Gastroesophageal sphincter (tissue), 4 donors: ENCODE data around the gene KIRREL1. TPM values are rescaled to one million over a fixed set of nuclear protein-coding genes. Genes with fewer than 3 reads are reported as not detected.

ENCODE experiments used
- ATAC-seq: fragments of 150-250 bp; one replicate; pipeline ENCODE4 v1.9.1; 2016; ENCODE audit warnings: mild to moderate bottlenecking, moderate library complexity
- H3K27ac ChIP-seq, 4 donors: fragments of 200-600 bp; sonication (generic) in 3 of 4; 1 replicate in 3 of 4; 2 replicates in 1 of 4; pipeline ENCODE4 v1.5.1; 2016 to 2019
- H3K27me3 ChIP-seq: fragments of 200-600 bp; sonication (generic); one replicate; pipeline ENCODE4 v1.5.1; 2019
- H3K36me3 ChIP-seq, 2 donors: fragments of 200-600 bp; sonication (generic); one replicate each; pipeline ENCODE4 v1.5.1; 2019; ENCODE audit warnings: control low read depth in 1 of 2
- H3K4me1 ChIP-seq, 3 donors: fragments of 200-600 bp; sonication (generic); 1 replicate in 2 of 3; 2 replicates in 1 of 3; pipeline ENCODE4 v1.5.1; 2016 to 2019; ENCODE audit warnings: control low read depth in 2 of 3
- H3K4me3 ChIP-seq, 2 donors: fragments of 200-600 bp; sonication (generic); one replicate each; pipeline ENCODE4 v1.5.1; 2019; ENCODE audit warnings: mild to moderate bottlenecking in 1 of 2, moderate library complexity in 1 of 2
- H3K9me3 ChIP-seq, 3 donors: fragments of 200-600 bp; sonication (generic); one replicate each; pipeline ENCODE4 v1.5.1; 2017 to 2019; ENCODE audit warnings: control low read depth in 2 of 3
- CTCF ChIP-seq, 4 experiments: fragments of 200-600 bp in 2 of 4; fragments of 450-650 bp in 2 of 4; sonication (generic) in 1 of 4; IDR thresholded peaks; one replicate each; pipeline ENCODE4 v1.5.1; 2017 to 2019; ENCODE audit warnings: antibody characterized with exemption in 4 of 4, mild to moderate bottlenecking in 2 of 4, moderate library complexity in 2 of 4
- EP300 ChIP-seq: sonication (generic); formaldehyde crosslinking; IDR thresholded peaks from one replicate; pipeline ENCODE4 v1.6.1; 2017; ENCODE audit warnings: antibody characterized with exemption, mild to moderate bottlenecking
- POLR2A ChIP-seq, 2 donors: fragments of 450-650 bp; IDR thresholded peaks; one replicate each; pipeline ENCODE4 v1.6.1; 2017; ENCODE audit warnings: antibody characterized with exemption in 2 of 2, mild to moderate bottlenecking in 2 of 2, moderate library complexity in 1 of 2
- POLR2AphosphoS5 ChIP-seq: sonication (generic); formaldehyde crosslinking; IDR thresholded peaks from one replicate; pipeline ENCODE4 v1.6.1; 2017; ENCODE audit warnings: antibody characterized with exemption
- WGBS, 2 donors: methylation state at CpG; one replicate each; pipeline ENCODE4 v1.1.5; 2018; ENCODE audit warnings: low coverage in 1 of 2; 5-methylcytosine and 5-hydroxymethylcytosine counted together
- total RNA-seq, 4 donors: library from RNA; depleted of rRNA; stranded (reverse); fragments of >200 nt; gene quantifications; one replicate each; pipeline ENCODE4 v1.1.0, GENCODE V29; 2016

The KIRREL1 gene
- total RNA-seq, 4 donors from 2014 or later: 43.1 to 73.1 (median 48.1) TPM

- 10 to 40% methylated on average over 2 to 6 of the region's 6 CpGs for WGBS, 2 donors
- Histone ChIP-seq H3K4me1 (peaks cover 26 to 98% (median 54%) of the 10 kb centered on the region in 3 donors), H3K36me3 (no peaks in the 10 kb centered on the region), H3K9me3 (no peaks in the 10 kb centered on the region), H3K27me3 (no peaks in the 10 kb centered on the region), H3K4me3 (no peak overlapping the region), H3K27ac (peak overlapping the region; percentile 68 to 89 (median 86))
- ATAC-seq: no peak
- TF ChIP-seq POLR2A (IDR thresholded peaks at IDR 0.05): no peak
- TF ChIP-seq POLR2AphosphoS5: peak; percentile 15
- TF ChIP-seq CTCF (IDR thresholded peaks at IDR 0.05): no peak
Observed at GRCh38 chr1:158008630-158009029, 15.2 kb downstream of the KIRREL1 start.

- no peak for ATAC-seq
- H3K27me3 ChIP-seq: no peaks in the 10 kb centered on the region
- WGBS, 2 donors: 35% methylated on average over 5 of the region's 5 CpGs; no CpG with 5 or more reads in 1 of the 2 donors
- TF ChIP-seq EP300: no peak
- no peak for TF ChIP-seq POLR2AphosphoS5
- no peak for TF ChIP-seq CTCF (IDR thresholded peaks at IDR 0.05)
- no peak for TF ChIP-seq POLR2A (IDR thresholded peaks at IDR 0.05)
- H3K36me3 ChIP-seq: no peaks in the 10 kb centered on the region
- peaks cover 34 to 97% (median 66%) of the 10 kb centered on the region in 3 donors for H3K4me1 ChIP-seq
- H3K9me3 ChIP-seq: no peaks in the 10 kb centered on the region
- H3K27ac ChIP-seq: peak overlapping the region; percentile 68 to 89 (median 86)
- no peak overlapping the region for H3K4me3 ChIP-seq
Observed at GRCh38 chr1:158011714-158012113, 18.3 kb downstream of the KIRREL1 start.

GRCh38 chr1:158013840-158014730 lies 20.6 kb downstream of the KIRREL1 start:
- Histone ChIP-seq H3K27ac (peak overlapping the region; percentile 17 to 89 (median 86)), H3K9me3 (no peaks in the 10 kb centered on the region), H3K4me3 (no peak overlapping the region), H3K4me1 (peaks cover 29 to 97% (median 59%) of the 10 kb centered on the region in 3 donors), H3K27me3 (no peaks in the 10 kb centered on the region), H3K36me3 (no peaks in the 10 kb centered on the region)
- no peak for TF ChIP-seq POLR2AphosphoS5
- no peak for TF ChIP-seq CTCF (IDR thresholded peaks at IDR 0.05)
- TF ChIP-seq EP300: no peak
- no peak for TF ChIP-seq POLR2A (IDR thresholded peaks at IDR 0.05)
- no peak for ATAC-seq
- 37 to 38% methylated on average over 4 to 8 of the region's 12 CpGs for WGBS, 2 donors

GRCh38 chr1:158014731-158015320 lies 21.4 kb downstream of the KIRREL1 start:
- peaks cover 29 to 97% (median 58%) of the 10 kb centered on the region in 3 donors for H3K4me1 ChIP-seq
- WGBS, 2 donors: 37 to 45% methylated on average over 6 of the region's 6 CpGs

More at GRCh38 chr1:158014731-158015320, 21.4 kb downstream of the KIRREL1 start:
- Histone ChIP-seq H3K9me3 (no peaks in the 10 kb centered on the region), H3K27ac (peak overlapping the region; percentile 22 to 89 (median 86)), H3K36me3 (no peaks in the 10 kb centered on the region), H3K4me3 (no peak overlapping the region), H3K27me3 (no peaks in the 10 kb centered on the region)
- TF ChIP-seq CTCF (IDR thresholded peaks at IDR 0.05) (no peak), EP300 (no peak), POLR2A (IDR thresholded peaks at IDR 0.05) (no peak), POLR2AphosphoS5 (no peak)
- no peak for ATAC-seq
